HCEC 1CT (cell line): Measurements from ENCODE around the gene LRRC14B.
"Not testable (repeated sequence)": the region's sequence is repeated elsewhere in the genome, so short reads cannot be mapped to it uniquely, and the experiment has no call there.

Experiments used
- DNase-seq: peaks from one replicate; pipeline ENCODE4 v3.0.0-alpha.2; 2017

The LRRC14B gene

DNA sequence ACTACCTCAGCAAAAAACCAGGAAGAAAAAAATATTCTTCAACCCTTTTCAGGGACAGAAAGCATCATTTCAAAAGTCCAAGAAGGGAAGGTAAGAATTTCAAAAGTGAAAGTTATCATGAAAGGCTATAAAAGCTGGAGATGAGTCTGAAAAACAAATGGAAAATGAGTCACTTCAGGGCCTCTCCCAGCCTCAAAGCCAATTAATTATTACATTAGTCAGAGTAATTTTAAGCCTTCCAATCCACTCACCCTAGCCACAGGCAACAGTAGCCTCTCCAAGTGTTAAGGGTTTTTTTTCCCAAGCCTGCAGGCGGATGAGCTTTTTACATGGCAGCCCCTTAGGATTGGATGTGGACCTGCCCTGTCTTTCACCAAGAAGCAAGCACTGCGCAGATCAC is 24.0 kb downstream of the LRRC14B start:
- DNase-seq, result peak; percentile 26

DNA sequence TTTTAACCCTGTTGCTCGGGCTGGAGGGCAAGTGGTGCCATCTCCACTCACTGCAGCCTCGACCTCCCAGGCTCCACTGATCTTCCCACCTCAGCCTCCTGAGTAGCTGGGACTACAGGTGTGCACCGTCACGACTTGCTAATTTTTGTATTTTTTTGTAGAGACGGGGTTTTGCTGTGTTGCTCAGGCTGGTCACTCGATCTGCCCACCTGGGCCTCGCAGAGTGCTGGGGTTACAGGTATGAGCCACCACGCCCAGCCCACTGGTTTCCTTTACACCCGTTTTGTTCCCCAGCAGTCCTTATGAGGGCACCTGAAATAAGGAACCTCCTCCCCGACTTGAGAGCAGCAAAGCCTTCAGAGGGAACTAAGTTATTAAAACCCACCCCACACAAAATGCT is 24.8 kb downstream of the LRRC14B start:
- not testable (repeated sequence) for DNase-seq

DNA sequence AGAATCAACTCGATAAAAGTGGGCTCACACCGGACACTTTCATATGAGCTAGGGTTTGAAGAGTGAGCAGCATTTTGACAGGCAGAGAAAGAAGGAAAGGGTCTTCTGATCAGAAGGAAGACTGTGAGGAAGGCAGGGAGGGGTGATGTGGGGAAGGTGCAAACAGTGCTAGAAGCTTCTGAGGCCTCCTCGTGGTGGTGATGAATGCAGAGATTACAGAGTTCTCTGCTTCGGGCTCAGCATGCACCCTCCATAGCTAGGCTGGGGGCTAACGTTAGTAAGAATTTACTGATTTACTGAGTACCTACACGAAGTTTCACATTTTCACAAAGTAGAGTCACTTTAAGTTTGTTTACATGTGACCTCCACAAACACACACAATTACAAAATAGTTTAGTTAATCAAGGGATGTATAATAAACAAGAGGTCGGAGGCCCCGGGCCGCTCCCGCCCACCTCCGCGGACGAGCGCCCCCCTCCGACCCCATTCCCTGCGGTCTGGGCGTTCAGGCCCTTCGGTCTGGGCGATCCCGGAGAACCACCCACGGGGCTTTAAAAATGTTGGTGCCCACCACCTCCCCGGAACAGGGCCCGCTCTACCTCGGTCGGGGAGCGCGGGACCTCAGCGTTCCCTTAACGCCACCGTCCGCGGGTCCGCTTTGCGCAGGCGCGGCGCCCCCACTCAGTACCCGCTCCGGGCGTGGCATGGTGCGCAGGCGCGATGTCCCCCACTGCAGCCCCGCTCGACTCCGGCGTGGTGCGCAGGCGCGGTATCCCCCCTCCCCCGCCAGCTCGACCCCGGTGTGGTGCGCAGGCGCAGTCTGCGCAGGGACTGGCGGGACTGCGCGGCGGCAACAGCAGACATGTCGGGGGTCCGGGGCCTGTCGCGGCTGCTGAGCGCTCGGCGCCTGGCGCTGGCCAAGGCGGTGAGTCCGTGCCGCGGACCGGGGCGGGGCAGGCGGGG is 26.5 kb downstream of the LRRC14B start, which contains the start of the genes CCDC127 and SDHA:
TSS of gene CCDC127 (minus strand) at position 660 of the 963 bp plus-strand sequence. CDS start 1,304 bp downstream, outside the sequence.
TSS of gene SDHA (plus strand) at position 827 of the 963 bp plus-strand sequence. CDS start at position 863, 36 bp downstream.
- peak; percentile 86 for DNase-seq

DNA sequence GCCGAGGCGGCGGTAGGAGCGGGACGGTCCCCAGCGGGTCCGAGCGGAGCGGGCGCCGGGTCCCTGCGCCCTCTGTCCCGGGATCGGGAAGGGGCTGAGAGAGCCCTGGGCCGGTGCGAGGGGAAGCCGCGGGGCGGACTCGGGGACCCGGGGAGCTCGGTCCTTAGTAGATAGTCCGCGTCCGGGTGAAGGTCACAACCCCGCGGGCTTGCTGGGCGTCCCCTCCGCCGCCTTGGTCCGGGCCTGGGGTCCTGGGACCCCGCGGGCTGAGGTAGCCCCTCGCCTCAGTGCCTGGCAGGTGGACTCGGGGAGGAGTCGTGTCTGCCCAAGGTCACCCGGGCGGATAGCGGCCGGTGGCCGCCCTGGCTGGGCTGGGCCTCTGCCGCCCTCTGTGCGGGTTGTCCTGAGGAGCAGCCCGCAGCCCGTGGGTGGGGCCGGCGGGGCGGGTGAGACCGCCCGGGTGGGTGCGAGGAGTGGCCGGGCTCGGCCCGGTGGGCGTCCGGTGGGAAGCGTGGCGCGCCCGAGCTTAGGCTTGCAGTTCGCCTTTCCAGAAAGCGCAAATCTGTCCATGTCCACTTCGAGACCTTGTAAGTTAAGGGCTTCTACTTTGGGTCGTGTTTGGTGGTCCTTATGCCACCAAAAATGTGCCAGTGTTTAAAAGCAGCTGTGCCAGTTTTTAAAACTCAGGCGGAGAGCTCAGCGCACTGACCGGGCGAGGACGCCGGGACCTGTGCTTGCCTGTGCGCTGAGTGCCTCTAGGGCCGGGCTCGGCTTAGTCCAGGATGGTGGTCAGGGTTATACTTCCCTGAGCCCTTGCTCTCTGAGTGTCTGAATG is 27.4 kb downstream of the LRRC14B start:
- peak; percentile 24 for DNase-seq

DNA sequence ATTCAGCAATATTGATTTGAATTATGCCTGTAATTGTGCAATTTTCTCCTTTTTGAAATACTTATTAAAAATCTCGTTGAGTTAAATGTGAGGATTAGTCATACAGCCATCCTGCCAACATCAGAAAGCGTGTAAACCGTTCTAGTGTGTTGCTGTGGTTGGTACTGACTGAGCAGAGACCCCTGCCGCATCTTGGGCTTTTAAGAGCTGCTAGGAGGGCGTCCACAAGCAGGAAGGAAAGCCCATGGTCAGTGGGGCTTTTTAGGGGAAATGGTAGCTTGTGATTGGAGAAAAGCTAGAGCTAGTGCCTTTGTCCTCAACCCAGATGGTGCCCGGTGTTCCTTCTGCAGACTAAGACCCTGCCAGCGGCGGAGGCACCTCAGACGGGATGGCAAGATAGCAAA is 28.2 kb downstream of the LRRC14B start:
- DNase-seq, result peak; percentile 29

DNA sequence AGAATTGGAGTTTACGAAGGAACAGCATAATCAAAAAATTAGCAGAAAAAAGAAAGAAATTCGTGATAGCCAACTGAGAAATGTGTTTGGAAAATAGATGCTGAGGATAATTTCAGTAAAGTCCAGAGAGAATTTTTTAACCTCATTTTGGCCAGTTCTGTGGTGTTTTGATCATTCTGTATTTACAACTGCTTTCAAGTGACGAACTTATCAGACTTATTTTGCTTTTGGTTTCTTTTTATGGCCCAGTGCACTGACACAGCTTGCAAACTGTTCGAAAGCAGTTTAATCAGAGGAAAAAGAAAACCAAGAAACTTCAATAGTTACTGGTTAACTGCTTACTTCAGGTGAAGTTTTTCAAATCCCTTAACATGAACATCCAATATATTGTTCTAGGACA is 28.7 kb downstream of the LRRC14B start:
- DNase-seq, result no peak

DNA sequence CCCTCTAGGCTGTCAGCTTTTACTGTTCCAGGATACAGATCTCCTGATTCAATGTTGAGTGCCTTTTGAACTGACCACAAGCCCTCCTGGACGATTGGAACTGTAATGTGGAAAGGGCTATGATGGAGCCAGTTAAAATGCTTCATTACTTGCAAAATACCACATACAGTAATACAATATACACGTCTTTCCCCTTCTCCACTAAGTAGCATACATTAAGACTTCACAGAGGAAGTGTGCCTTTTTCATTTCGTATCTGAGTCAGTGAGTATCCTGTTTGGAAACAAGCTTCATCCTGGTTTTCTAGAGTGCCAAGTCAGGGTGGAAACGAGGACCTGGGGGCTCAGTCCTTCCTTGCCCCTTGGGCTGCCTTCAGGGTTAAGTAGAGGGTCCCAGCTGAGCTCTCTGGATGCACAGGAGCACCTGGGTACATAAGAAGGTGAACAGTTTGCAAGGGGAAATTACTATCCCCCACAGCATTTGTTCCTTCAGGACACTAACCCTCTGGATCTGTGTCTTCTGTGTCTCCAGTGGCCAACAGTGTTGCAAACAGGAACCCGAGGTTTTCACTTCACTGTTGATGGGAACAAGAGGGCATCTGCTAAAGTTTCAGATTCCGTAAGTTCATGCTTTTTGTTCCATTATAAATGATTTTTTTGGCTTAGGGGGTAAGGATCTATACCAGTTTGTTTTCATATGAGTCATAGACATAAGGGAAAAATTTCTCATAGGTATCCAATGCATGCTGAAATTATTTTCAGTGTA is 31.8 kb downstream of the LRRC14B start:
- DNase-seq, result peak; percentile 16

DNA sequence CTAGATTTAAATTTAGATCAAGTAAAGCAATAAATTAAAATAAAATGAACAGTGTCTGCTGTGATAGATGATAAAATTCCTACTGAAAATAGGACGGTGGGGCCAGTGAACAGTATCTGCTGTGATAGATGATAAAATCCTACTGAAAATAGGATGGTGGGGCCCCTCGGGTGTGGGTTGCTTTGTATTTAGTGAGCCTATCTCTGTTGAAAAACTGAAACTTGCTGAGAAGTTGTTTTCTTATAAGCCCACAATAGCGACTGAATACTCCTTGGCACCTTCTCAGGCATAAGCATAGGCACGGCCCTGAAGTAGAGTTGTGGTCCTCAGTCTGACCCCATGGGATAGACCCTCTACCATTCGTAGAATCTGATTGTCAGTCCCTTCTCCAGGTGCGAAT is 32.5 kb downstream of the LRRC14B start:
- no peak for DNase-seq

DNA sequence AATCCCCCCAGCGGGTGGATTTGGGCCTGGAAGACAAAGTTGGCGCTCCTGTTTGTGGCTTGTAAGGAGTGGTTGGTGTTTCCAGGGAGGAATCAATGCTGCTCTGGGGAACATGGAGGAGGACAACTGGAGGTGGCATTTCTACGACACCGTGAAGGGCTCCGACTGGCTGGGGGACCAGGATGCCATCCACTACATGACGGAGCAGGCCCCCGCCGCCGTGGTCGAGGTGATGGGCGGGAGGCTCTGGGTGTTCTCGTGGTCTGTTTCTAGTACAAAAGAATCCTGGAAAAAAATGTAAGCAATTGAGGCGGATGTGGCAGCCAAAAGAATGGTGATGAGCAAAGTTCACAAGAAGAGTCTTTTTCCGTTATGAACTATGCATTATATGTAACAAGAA is 34.0 kb downstream of the LRRC14B start:
- DNase-seq, result no peak

DNA sequence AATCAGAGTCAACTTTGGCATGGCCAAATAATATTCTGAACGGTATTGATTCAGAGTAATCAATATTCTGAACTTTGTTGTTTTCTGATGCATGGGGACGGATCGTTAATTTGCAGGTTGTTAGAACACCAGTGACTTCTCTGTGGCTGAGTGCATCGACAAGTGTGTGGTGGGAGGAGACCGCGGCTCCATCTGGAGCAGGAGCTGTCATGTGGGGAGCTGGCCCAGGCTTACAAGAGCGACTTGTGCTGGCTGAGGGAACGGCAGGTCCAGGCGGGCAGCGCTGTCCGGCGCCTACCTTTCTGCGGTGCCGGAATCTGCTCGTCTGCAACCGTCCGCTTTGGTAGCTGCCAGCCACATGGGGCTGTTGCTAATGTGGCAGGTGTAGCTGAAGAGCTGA is 36.1 kb downstream of the LRRC14B start:
- not testable (repeated sequence) for DNase-seq

DNA sequence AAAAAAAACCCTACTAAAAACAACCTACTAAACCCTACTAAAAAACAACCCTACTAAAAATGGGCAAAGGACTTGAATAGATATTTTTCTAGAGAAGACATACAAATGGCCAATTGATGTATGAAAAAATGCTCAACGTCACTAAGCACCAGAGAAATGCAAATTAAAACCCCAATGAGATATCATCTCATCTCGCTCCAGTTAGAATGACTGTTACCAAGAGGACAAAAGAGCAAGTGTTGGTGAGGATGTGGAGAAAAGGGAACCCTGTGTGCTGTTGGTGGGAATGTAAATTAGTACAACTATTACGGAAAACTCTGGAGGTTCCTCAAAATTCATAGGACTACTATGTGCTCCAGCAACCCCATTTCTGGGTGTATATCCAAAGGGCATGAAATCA is 37.6 kb downstream of the LRRC14B start:
- DNase-seq, result no peak

DNA sequence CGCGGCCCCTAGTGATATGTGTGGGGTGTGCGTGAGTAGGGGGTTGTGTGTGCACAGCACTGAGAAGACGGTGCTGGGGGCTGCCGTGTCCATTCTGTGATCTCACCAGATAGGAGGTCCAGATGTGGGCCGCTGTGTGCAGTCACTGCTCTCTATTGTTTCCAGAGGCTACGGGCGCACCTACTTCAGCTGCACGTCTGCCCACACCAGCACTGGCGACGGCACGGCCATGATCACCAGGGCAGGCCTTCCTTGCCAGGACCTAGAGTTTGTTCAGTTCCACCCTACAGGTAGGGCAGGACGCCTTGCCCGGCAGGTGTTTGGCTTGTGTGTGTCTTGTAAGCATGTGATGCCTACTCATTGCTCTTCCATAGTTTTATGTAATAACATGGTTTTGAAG is 39.4 kb downstream of the LRRC14B start:
- no peak for DNase-seq

DNA sequence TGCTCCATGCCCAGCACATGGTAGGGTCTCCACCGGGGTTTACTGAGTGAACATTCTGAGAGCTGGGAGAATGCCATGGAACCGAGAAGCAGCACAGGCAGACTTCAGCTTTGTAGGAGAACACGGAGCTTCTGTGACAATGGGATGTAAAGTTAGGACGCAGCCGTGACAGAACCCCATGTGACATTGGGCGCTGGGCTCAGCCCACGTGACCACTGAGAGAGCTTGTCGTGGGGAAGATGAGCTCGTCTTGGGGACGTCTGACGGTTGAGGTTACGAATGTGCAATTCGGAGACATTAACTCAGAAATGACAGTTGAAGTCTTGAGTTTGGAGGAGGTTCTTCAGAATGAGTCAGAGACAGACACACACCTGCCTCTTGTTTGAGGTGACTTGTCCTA is 40.4 kb downstream of the LRRC14B start:
- DNase-seq, result no peak

DNA sequence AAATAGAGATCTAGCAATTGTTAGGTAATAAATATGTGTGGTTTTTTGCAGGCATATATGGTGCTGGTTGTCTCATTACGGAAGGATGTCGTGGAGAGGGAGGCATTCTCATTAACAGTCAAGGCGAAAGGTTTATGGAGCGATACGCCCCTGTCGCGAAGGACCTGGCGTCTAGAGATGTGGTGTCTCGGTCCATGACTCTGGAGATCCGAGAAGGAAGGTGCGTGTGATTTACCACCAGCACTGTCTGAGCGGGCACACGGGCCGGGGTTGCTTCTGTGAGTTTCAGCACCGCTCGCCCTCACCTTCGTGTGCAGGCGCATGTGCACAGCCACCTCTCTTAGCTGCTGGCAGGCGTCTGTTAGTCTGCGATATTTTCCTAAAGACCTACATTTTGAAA is 42.1 kb downstream of the LRRC14B start:
- DNase-seq, result not testable (repeated sequence)

DNA sequence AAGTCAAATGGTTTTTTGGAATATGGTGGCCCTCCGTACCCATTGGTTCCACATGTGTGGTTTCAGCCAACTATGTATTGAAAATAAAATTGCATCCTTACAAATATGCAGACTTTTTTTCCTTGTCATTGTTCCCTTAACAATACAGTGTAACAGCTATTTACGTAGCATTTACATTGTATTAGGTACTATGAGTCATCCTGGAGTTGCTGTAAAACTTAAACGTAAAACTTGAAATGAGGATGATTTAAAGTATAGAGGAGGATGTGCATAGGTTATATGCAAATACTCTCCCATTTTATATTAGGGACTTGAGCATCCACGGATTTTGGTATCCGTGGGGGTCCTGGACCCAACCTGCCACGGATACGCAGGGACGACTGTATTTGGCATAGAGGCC is 43.2 kb downstream of the LRRC14B start:
- DNase-seq, result no peak

DNA sequence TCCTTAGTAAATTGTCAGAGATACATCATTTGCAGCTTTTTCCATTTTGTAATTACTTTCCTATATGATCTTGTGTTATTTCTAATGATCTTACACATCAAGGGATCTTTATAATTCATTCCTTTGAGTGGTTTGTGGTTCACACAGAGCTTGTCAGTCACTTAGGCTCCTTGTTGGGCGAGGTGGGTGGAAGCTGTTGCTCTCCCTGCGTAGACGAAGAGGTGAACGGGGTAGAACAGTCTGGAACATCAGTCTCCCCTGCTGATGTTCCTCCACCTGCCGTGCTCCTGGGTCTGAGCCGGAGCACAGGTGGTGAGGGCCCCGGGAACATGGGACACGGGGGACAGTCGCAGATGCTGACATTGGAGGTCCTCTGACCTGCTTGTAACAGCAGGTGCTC is 44.2 kb downstream of the LRRC14B start:
- not testable (repeated sequence) for DNase-seq

DNA sequence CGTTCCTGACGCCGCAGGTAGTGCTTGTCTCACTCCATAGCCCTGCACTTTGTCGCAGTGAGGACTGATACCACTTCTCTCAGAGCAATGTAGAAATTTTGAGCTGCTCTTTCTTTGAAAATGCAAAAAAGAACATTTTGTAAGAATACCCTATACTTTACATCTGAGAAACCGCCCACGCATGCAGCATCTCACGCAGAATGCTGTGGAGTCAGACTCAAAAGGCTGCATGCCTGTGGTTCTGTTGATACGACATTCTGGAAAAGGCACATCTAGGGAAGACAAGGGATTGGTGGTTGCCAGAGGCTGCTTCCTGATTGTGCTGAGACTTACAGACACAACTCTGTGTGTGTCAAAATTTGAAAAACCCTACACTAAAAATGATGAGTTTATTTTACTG is 46.6 kb downstream of the LRRC14B start:
- DNase-seq, result not testable (repeated sequence)

DNA sequence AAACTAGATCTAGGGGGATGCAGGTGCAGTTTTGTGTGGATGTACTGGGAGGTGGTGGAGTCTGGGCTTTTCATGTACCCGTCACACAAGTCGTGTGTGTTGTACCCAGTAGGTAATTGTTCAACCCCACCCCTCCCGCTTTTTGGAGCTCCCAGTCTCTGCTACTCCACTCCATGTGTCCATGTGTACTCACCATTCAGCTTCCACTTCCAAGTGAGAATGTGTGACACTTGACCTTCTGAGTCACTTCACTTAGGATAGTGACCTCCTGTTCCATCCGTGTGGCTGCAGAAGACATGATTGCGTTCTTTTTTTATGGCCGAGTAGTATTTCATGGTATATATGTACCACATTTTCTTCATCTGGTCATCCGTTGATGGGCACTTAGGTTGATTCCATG is 49.3 kb downstream of the LRRC14B start:
- DNase-seq, result not testable (repeated sequence)

DNA sequence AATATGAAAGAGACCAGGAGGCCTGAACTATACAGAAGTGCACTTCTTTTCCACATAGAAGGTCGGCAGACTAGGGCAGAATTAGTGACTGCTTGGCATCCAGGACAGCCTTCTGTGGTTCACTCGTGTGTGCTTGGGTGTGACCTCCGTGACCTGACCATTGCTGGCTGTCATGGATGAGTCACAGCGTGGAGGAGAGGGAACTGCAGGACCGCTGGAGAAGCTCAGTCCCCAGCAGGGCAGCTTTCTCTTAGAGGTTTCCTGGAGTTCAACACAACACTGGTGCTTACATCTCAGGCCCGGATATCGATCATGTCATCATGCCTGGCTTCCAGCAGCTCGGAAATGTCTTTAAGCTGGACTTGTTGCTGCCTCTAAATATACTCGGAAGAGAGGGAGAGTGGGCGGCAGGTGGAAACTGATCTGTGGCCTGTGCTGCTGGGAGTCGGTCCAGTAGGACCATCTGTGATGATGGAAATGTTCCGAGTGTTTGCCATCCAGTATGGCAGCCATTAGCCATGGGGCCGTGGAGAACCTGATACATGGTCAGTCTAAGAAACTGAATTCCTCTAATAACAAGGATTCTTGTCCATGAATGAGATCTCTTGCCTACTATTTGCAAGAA is 49.9 kb downstream of the LRRC14B start:
- peak; percentile 43 for DNase-seq

DNA sequence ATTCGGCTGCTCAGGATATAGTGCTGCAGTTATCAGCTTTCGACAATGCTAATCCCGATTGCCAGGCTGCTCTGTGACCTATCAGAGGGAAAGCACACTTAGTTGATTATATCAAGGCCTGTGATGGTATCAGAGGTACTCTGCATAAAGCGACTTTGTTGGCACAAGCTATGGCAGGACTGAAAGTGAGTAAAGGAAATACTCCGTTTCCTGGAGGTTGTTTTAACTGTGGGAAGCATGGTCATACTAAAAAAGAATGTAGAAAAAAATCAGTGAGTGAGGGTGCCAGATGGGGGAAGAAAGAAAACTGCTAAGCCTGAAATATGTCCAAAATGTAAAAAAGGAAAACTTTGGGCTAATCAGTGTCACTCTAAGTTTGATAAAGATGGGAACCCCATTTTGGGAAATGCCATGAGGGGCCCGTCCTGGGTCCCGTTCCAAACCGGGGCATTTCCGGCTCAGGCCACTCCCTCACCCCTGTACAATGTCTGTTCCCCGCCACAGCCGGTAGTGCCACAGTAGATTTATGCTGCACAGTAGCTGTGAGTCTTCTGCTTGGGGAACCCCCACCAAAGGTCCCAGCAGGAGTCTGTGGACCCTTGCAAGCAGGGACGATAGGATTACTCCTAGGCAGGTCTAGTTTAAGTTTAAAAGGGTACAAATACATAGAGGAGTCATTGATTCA is 52.5 kb downstream of the LRRC14B start:
- DNase-seq, result not testable (repeated sequence)

DNA sequence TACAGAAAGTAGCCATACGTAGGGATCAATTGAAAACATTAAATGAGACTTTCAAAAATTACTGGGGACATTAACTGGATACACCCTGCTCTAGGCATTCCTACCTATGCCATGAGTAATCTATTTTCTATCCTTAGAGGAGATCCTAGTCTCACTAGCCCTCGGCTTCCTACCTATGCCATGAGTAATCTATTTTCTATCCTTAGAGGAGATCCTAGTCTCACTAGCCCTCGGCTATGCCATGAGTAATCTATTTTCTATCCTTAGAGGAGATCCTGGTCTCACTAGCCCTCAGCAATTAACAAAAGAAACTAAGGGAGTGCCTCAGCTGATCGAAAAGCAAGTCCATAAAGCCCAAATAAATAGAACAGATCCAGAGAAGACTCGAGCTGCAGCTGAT is 54.4 kb downstream of the LRRC14B start:
- DNase-seq, result not testable (repeated sequence)
